Gastroesophageal sphincter (tissue), 2 donors: ENCODE data around the gene KHDRBS1.

ENCODE experiments used
- EP300 ChIP-seq: sonication (generic); formaldehyde crosslinking; IDR thresholded peaks from one replicate; pipeline ENCODE4 v1.6.1; 2017; ENCODE audit warnings: antibody characterized with exemption, mild to moderate bottlenecking
- POLR2AphosphoS5 ChIP-seq: sonication (generic); formaldehyde crosslinking; IDR thresholded peaks from one replicate; pipeline ENCODE4 v1.6.1; 2017; ENCODE audit warnings: antibody characterized with exemption

- TF ChIP-seq EP300 (no peak), POLR2AphosphoS5 (no peak)
Observed at GRCh38 chr1:32044234-32044633, 30.6 kb downstream of the KHDRBS1 start.
